Stimulated activated memory B cell treated with anti-CD40 and anti-IgM and Interleukin-4, amounts not matched to agents 10 μg/mL and 1 μg/mL and 100 μg/mL, for 72 hours (primary cell): ENCODE measurements around the gene CSMD2.
"Not testable (repeated sequence)": the region's sequence is repeated elsewhere in the genome, so short reads cannot be mapped to it uniquely, and the experiment has no call there.

Experiments
- ATAC-seq: fragments of 150-1000 bp; cut with Tn5 transposase; 2 replicates; pipeline ENCODE4 v1.10.0; 2021
- H3K27ac Mint-ChIP-seq: one replicate; pipeline ENCODE4 v1.8.0; 2022; ENCODE audit warnings: mild to moderate bottlenecking, mixed read lengths
- H3K27me3 Mint-ChIP-seq: one replicate; pipeline ENCODE4 v1.8.0; 2022; ENCODE audit warnings: mixed read lengths
- H3K36me3 Mint-ChIP-seq: one replicate; pipeline ENCODE4 v1.8.0; 2022; ENCODE audit warnings: mixed read lengths
- H3K4me1 Mint-ChIP-seq: one replicate; pipeline ENCODE4 v1.8.0; 2022; ENCODE audit warnings: mixed read lengths
- H3K4me3 Mint-ChIP-seq: one replicate; pipeline ENCODE4 v1.8.0; 2022; ENCODE audit warnings: mild to moderate bottlenecking, moderate library complexity, mixed read lengths
- H3K9me3 Mint-ChIP-seq: one replicate; pipeline ENCODE4 v1.8.0; 2022; ENCODE audit warnings: mixed read lengths

The CSMD2 gene

DNA sequence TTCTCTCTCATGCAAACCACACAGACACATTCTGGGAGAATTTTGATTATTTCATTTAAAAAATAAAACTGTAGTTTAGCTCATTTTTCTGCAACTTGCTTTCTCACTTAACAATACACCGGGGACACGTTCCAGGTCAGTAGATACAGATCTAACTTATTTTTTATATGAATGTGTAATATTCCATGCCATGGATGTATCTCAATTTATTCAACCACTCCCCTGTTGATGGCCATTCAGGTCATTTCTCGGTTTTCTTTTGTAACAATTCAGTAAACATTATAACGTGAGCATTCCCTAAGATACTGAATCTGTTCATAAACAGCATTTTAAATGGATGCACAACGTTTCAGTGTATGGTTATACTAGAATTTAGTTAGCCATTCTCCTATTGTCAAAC, 64.7 kb downstream of the CSMD2 start:
- Mint-ChIP-seq H3K36me3 (no peaks in the 10 kb centered on the region), H3K4me3 (no peak overlapping the region), H3K27ac (no peak overlapping the region), H3K9me3 (peaks cover 3% of the 10 kb centered on the region), H3K4me1 (no peaks in the 10 kb centered on the region), H3K27me3 (peaks cover 9% of the 10 kb centered on the region)
- ATAC-seq = no peak

DNA sequence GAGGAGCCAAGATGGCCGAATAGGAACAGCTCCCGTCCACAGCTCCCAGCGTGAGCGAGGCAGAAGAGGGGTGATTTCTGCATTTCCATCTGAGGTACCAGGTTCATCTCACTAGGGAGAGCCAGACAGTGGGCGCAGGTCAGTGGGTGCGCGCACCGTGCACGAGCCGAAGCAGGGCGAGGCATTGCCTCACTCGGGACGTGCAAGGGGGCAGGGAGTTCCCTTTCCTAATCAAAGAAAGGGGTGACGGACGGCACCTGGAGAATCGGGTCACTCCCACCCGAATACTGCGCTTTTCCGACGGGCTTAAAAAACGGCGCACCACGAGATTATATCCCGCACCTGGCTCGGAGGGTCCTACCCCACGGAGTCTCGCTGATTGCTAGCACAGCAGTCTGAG, 72.6 kb downstream of the CSMD2 start:
- not testable (repeated sequence) for ATAC-seq, H3K4me1 Mint-ChIP-seq, H3K4me3 Mint-ChIP-seq, H3K36me3 Mint-ChIP-seq, H3K27ac Mint-ChIP-seq, H3K9me3 Mint-ChIP-seq
- peaks cover 18% of the 10 kb centered on the region for H3K27me3 Mint-ChIP-seq

DNA sequence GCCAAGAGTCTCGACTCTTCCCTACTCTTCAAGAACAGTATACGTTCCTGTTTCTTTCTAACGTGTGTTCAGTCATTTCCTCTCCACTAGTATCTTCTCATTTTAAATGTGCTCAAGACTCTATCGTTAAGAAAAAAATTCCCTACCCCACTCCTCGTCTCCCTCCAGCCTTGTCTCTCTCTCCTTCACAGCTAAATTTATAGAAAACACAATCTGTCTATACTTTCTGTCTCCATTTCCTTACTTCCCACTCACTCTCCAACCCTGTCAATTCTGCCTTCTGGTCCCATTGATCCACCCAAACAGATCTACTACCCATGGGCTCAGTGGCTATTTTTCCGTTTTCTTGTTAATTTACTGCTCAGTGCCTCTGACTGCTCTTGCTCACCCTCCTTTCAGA, 75.3 kb downstream of the CSMD2 start:
- ATAC-seq = no peak
- H3K4me1 Mint-ChIP-seq = no peaks in the 10 kb centered on the region
- peaks cover 28% of the 10 kb centered on the region for H3K27me3 Mint-ChIP-seq
- H3K27ac Mint-ChIP-seq = no peak overlapping the region
- no peaks in the 10 kb centered on the region for H3K36me3 Mint-ChIP-seq
- peaks cover 7% of the 10 kb centered on the region for H3K9me3 Mint-ChIP-seq
- no peak overlapping the region for H3K4me3 Mint-ChIP-seq

DNA sequence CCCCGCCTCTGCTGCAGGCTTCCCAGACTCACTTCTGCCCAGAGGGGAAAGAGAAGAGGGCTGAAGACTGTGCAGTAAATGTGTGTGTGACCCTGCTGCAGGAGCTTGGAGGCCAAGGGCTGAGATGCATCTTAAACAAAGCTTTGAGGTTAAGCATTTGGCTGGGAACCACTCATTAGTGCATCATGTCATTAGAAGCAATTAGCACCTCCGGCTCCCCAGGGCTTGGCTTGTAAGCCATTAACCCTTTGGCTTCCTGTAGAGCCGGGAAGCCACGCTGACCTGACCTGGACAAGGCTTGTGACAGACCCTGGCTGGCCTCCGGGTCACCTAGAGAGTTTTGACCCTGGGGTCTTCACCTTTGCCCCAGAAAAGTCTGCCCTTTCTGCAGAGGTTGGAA, 77.0 kb downstream of the CSMD2 start:
- H3K36me3 Mint-ChIP-seq = no peaks in the 10 kb centered on the region
- H3K4me1 Mint-ChIP-seq = no peaks in the 10 kb centered on the region
- H3K4me3 Mint-ChIP-seq = no peak overlapping the region
- H3K9me3 Mint-ChIP-seq = peaks cover 7% of the 10 kb centered on the region
- ATAC-seq = no peak
- no peak overlapping the region for H3K27ac Mint-ChIP-seq
- H3K27me3 Mint-ChIP-seq = peaks cover 28% of the 10 kb centered on the region

DNA sequence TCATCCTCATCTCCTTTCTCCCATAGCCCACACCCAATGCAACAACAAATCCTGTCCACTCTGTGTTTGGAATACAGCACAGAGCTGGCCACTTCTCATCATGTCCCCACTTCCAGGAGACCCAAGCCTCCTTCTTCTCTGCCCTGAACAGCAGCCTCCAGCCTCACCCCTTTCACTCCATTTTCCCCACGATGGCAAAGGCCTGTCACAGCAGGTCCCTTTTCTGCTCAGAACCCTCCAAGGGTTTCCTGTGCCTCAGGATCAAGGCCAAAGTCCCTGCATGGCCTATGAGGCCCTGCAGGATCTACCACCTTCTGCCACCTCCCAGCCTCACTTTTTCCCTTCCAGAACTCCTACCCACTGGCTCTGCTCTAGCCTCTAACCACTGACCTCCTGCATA, 78.5 kb downstream of the CSMD2 start:
- no peak for ATAC-seq
- peaks cover 7% of the 10 kb centered on the region for H3K9me3 Mint-ChIP-seq
- peaks cover 28% of the 10 kb centered on the region for H3K27me3 Mint-ChIP-seq
- H3K4me1 Mint-ChIP-seq = no peaks in the 10 kb centered on the region
- no peak overlapping the region for H3K4me3 Mint-ChIP-seq
- no peaks in the 10 kb centered on the region for H3K36me3 Mint-ChIP-seq
- no peak overlapping the region for H3K27ac Mint-ChIP-seq

DNA sequence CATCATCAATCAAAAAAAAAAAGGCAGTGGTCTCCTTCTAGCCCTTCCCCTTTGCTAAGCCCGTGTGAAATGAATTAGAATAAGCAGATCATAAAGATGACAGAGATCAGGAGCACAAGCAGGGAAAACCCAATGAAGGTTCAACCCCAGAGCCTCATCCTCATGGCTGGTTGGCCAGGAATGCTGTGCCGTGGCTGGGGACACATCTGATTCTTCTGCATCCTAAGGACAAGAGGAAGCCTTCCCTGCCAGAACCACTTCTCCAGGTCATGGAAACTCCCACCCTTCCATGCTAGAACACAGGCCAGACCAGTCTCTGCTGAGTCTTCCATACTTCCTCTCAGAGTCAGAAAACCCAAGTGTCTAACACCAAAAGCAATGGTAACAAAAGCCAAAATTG, 81.1 kb downstream of the CSMD2 start:
- Mint-ChIP-seq H3K36me3 (no peaks in the 10 kb centered on the region), H3K4me1 (no peaks in the 10 kb centered on the region), H3K27ac (no peak overlapping the region), H3K4me3 (no peak overlapping the region), H3K27me3 (peaks cover 10% of the 10 kb centered on the region), H3K9me3 (peaks cover 6% of the 10 kb centered on the region)
- no peak for ATAC-seq

DNA sequence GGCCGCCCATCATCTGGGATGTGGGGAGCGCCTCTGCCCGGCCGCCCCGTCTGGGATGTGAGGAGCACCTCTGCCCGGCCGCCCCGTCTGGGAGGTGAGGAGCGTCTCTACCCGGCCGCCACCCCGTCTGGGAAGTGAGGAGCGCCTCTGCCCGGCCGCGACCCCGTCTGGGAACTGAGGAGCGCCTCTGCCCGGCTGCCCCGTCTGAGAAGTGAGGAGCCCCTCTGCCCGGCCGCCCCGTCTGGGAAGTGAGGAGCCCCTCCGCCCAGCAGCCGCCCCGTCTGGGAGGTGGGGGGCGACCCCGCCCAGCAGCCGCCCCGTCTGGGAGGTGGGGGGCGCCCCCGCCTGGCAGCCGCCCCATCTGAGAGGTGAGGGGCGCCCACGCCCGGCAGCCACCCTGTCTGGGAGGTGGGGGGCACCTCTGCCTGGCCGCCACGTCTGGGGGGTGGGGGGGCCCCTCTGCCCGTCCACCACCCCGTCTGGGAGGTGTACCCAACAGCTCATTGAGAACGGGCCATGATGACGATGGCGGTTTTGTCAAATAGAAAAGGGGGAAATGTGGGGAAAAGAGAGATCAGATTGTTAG, 82.9 kb downstream of the CSMD2 start:
- H3K4me3 Mint-ChIP-seq, ATAC-seq, H3K27ac Mint-ChIP-seq, H3K4me1 Mint-ChIP-seq, H3K9me3 Mint-ChIP-seq, H3K27me3 Mint-ChIP-seq, H3K36me3 Mint-ChIP-seq: not testable (repeated sequence)

DNA sequence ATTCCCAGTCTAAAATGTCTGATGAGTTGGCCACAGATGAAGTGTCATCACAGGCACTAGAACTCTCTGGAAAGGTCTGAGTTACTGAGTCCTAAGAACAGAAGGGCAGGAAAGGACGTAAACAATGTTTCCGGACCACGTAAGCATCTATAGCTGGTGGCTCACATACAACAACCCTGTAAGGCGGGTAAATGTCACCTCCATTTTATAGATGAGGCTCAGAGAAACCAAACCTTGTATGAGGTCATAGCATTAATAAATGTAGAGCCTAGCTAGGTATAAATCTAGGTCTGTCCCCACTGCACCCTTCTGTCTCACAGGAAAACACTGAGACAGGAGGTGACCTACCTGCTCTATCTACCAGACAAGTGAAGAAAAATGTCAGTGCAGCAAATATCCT, 86.6 kb downstream of the CSMD2 start:
- no peak for ATAC-seq
- H3K36me3 Mint-ChIP-seq = no peaks in the 10 kb centered on the region
- no peaks in the 10 kb centered on the region for H3K27me3 Mint-ChIP-seq

DNA sequence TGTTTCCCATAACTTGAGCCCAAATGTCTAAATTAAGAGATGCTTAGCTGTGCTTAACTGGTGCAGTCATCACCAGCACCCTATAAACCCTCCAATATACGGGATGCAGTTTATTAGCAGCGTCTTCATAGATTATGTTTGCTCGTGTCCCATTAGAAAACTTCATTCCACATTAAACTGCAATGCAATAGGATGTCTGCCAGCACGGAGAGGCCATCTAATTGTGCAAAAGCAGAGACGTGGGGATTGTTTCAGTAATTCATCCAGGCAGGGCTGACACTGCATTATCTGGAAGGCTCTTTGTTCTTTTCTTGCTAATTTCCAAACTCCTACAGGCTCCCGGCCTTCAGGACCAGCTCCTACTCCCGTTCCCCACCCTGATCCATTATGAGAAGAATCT, 89.5 kb downstream of the CSMD2 start:
- Mint-ChIP-seq H3K36me3 (no peaks in the 10 kb centered on the region), H3K27me3 (no peaks in the 10 kb centered on the region), H3K4me3 (no peak overlapping the region), H3K4me1 (no peaks in the 10 kb centered on the region), H3K9me3 (peaks cover 5% of the 10 kb centered on the region), H3K27ac (no peak overlapping the region)
- ATAC-seq = no peak

More for the DNA sequence above, 86.6 kb downstream of the CSMD2 start:
- no peak overlapping the region for H3K27ac Mint-ChIP-seq
- no peak overlapping the region for H3K4me3 Mint-ChIP-seq
- H3K9me3 Mint-ChIP-seq = peaks cover 9% of the 10 kb centered on the region
- no peaks in the 10 kb centered on the region for H3K4me1 Mint-ChIP-seq

DNA sequence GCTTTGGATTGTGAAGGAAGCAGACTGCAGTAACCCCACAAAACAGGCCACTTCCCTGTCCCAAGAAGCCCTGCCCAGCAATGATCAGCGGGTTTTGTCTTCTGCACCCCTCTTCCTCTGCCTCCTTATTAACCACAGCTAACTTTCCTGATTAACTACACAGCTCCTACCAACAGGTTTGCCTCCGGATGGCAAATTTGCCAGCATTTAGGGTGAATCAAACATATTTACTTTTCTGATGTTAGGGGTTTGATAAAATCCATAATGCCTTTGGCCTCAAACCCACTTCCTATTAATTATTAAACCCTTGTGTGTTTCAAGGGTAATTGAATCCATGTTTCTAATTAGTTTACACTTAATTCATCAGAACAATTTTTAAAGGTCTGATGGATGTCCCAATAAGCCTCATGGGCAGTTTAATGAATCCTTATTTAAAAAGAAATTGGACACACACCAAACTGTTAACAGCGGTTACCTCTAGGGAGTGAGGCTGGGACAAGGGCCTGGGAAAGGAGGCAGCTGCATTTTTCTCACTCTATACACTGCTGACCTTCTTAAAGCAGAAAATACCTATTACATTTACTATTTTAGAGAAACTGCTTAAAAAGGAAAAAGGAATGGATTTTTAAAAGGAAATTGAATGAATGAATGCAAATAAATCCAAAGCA, 91.9 kb downstream of the CSMD2 start:
- no peak for ATAC-seq
- no peaks in the 10 kb centered on the region for H3K27me3 Mint-ChIP-seq
- no peaks in the 10 kb centered on the region for H3K4me1 Mint-ChIP-seq
- peaks cover 3% of the 10 kb centered on the region for H3K9me3 Mint-ChIP-seq
- no peaks in the 10 kb centered on the region for H3K36me3 Mint-ChIP-seq
- H3K27ac Mint-ChIP-seq = no peak overlapping the region
- H3K4me3 Mint-ChIP-seq = no peak overlapping the region

DNA sequence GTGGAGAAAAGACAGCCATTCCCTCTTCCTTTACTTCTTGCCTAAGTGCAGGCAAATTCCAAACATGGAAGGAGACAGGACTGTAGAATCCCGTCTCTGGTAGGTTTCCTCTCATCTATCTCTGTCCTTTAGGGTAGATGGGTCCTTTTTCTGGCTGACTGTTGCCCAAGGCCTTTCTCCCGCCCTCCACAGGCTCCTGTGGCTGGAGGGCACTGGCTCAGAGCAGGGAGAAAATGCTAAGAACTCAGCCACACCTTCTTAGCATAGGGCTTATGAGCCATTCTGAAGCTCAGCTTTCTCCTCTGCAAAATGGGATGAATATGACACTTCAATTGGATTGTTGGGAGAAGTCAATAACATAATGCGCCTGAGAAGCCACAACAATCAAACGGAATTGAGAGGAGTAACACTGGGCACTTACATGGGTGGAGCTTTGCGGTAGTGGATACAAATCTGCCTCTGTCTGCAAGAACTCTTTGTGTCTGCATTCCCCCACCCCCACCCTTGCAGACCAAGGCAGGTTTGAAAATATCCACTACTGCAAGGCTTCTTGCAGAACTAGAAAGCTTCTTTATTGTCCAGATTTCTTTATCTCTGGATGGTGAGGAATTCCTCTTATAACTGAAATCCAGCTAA, 94.7 kb downstream of the CSMD2 start:
- ATAC-seq = no peak
- Mint-ChIP-seq H3K4me3 (no peak overlapping the region), H3K27me3 (no peaks in the 10 kb centered on the region), H3K36me3 (no peaks in the 10 kb centered on the region), H3K4me1 (no peaks in the 10 kb centered on the region), H3K27ac (no peak overlapping the region), H3K9me3 (peaks cover 3% of the 10 kb centered on the region)

DNA sequence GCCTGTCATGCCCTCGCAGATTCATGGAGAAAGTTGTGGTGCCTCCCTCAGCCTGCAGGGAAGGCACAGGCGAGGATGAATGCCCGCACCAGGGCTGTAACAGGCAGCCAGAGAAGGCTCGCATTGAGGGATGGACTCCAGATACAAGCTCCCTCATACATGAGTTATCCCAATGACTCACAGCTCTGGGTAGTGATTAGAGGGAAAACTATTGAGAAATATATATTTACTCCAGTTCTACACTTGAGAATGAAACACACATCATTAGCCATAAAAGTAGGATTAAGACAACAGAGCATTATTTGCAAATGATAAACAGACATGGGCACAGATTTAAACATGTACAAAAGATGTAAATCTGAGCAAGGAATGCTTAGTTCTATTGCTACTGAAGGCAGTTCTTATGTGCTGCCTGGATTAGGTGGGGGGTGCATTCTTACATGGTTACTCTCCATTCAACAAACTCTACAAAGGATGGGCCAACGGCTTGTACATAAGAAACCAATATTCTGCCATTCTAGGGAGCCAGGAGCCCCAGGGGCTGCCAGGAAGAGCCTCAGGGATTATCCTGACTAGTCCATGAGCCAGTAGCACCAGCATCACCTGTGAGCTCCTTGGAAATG, 97.9 kb downstream of the CSMD2 start:
- Mint-ChIP-seq H3K4me3 (no peak overlapping the region), H3K27ac (no peak overlapping the region), H3K4me1 (no peaks in the 10 kb centered on the region), H3K9me3 (peaks cover 6% of the 10 kb centered on the region), H3K27me3 (no peaks in the 10 kb centered on the region), H3K36me3 (no peaks in the 10 kb centered on the region)
- no peak for ATAC-seq

DNA sequence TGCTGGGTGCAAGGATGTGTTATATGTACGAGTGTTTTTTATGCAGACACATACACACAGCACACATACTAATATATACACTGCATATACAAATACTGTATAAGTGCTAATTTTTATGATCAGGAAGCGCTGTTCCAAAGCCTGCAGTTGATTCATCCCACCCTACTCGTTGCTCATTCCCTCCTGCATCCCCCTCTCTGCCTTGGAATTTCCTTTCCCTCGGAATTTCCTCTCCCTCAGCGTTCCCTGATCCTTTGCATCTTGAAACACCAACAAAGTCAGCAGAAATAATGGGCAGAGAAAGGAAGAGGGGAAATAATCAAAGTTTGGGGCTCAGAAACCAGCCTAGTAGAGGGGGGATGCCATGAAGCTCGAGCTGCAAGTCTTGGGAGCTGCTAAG, 98.9 kb downstream of the CSMD2 start:
- H3K36me3 Mint-ChIP-seq = no peaks in the 10 kb centered on the region
- H3K27me3 Mint-ChIP-seq = no peaks in the 10 kb centered on the region
- no peak for ATAC-seq
- H3K4me1 Mint-ChIP-seq = no peaks in the 10 kb centered on the region
- H3K4me3 Mint-ChIP-seq = no peak overlapping the region
- no peak overlapping the region for H3K27ac Mint-ChIP-seq
- H3K9me3 Mint-ChIP-seq = peaks cover 6% of the 10 kb centered on the region

DNA sequence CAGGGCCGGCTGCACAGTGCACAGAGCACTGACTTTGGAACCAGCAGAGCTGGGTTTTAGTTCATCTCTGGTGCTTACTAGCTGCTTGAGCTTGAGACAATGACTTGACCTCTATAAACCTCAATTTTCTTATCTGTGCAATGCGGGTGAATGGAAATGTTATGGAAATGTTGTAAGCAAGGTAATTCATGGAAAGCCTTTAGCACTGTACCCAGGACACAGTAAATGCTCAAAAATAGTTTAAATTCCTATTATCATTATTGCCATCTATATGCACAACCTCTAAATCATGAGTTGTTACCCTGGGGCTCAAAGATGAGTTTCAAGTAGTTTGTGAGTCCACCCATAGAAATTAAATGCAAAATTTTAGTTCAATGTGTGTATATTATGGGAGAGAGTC, 99.5 kb downstream of the CSMD2 start:
- Mint-ChIP-seq H3K36me3 (no peaks in the 10 kb centered on the region), H3K27me3 (no peaks in the 10 kb centered on the region), H3K9me3 (peaks cover 6% of the 10 kb centered on the region), H3K27ac (no peak overlapping the region), H3K4me1 (no peaks in the 10 kb centered on the region), H3K4me3 (no peak overlapping the region)
- ATAC-seq = no peak

DNA sequence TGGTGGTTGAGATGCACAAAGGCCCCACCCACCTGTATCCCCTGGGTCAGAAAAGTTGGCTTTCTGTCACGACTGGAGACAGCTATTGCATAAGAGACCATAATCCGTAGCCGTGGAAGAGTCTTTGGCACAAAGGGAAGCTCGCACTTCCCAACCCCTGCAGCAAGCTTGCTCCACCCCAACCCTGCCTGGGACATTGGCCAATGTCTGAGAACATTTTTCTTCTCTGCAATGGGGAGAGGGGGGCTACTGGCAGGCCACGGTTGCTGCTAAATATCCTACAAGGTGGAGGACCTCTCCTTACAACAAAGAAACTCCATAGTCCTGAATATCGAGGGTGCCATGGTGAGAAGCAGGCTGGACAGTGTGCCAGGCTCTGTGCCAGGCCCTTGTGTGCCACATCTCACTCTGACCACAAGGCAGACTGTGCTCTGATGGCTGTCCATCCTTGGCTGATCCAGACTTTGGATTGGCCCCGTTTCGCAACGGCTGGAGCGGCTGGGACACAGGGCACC, 104.1 kb downstream of the CSMD2 start:
- no peak overlapping the region for H3K27ac Mint-ChIP-seq

More for the DNA sequence above, 104.1 kb downstream of the CSMD2 start:
- H3K9me3 Mint-ChIP-seq = peaks cover 4% of the 10 kb centered on the region
- H3K27me3 Mint-ChIP-seq = peaks cover 17% of the 10 kb centered on the region
- ATAC-seq = no peak
- H3K4me1 Mint-ChIP-seq = no peaks in the 10 kb centered on the region
- H3K36me3 Mint-ChIP-seq = no peaks in the 10 kb centered on the region
- H3K4me3 Mint-ChIP-seq = no peak overlapping the region
